B cell (primary cell): Measurements from ENCODE around the gene ABTB2. TPM values are rescaled to one million over a fixed set of nuclear protein-coding genes. Genes with fewer than 3 reads are reported as not detected.

Source experiments
- ATAC-seq: fragments of 200-7000 bp; cut with Tn5 transposase; one replicate; pipeline ENCODE4 v1.10.0; 2021; ENCODE audit warnings: low read depth, mild to moderate bottlenecking, moderate number of reproducible peaks, moderate library complexity
- CTCF ChIA-PET: fragments of 350-600 bp; sonication (Branson Sonifier 250); formaldehyde crosslinking; loops from one replicate; lab custom pipeline; 2021; ENCODE audit warnings: antibody characterized with exemption, inconsistent platforms; lab: Charles Lee
- POLR2A ChIA-PET: fragments of 350-600 bp; sonication (Branson Sonifier 250); formaldehyde crosslinking; loops from one replicate; lab custom pipeline; 2021; ENCODE audit warnings: antibody characterized with exemption; lab: Charles Lee
- DNase-seq: peaks from one replicate; pipeline ENCODE4 v3.0.0; 2013
- H2AFZ ChIP-seq: 2 replicates; pipeline ENCODE4 v1.6.1; 2012; ENCODE audit warnings: mild to moderate bottlenecking, low read depth, low read length; ENCODE audit not compliant: insufficient read depth, poor library complexity, severe bottlenecking
- H3K27ac ChIP-seq, 2 donors: 1 replicate in 1 of 2; 2 replicates in 1 of 2; pipeline ENCODE4 v1.5.1; 2012 to 2013; ENCODE audit warnings: low read length in 2 of 2, mild to moderate bottlenecking in 2 of 2, moderate library complexity in 1 of 2
- H3K27me3 ChIP-seq, 4 experiments: fragments of 200-600 bp in 1 of 4; sonication (generic) in 1 of 4; replicated peaks in 1 of 4; 1 replicate in 2 of 4; 2 replicates in 2 of 4; pipeline versions ENCODE4 v1.6.1 to v1.7.0; 2013 to 2016; ENCODE audit warnings: low read length in 3 of 4, mild to moderate bottlenecking in 2 of 4, mixed read lengths in 1 of 4, moderate library complexity in 1 of 4; ENCODE audit not compliant: insufficient read depth in 4 of 4, control insufficient read depth in 3 of 4; ENCODE audit errors: control extremely low read depth in 1 of 4
- H3K36me3 ChIP-seq, 2 experiments: replicated peaks in 1 of 2; 1 replicate in 1 of 2; 2 replicates in 1 of 2; pipeline versions ENCODE4 v1.6.1 to v1.7.1; 2013; ENCODE audit warnings: low read length in 1 of 2; ENCODE audit not compliant: insufficient read depth in 2 of 2, control insufficient read depth in 1 of 2; ENCODE audit errors: control extremely low read depth in 1 of 2, extremely low read depth in 1 of 2
- H3K4me1 ChIP-seq, 2 donors: fragments of 200-600 bp in 1 of 2; sonication (generic) in 1 of 2; 1 replicate in 1 of 2; 2 replicates in 1 of 2; pipeline versions ENCODE4 v1.5.1 to v1.6.1; 2013 to 2017; ENCODE audit warnings: low read length in 2 of 2; ENCODE audit not compliant: control insufficient read depth in 2 of 2, insufficient read depth in 2 of 2
- H3K4me2 ChIP-seq: replicated peaks from 2 replicates; pipeline ENCODE3; 2012; ENCODE audit warnings: mild to moderate bottlenecking, low read depth, low read length; ENCODE audit not compliant: poor library complexity, severe bottlenecking
- H3K4me3 ChIP-seq, 5 experiments: fragments of 200-600 bp in 1 of 5; sonication (generic) in 1 of 5; 1 replicate in 3 of 5; 2 replicates in 2 of 5; pipeline versions ENCODE4 v1.5.1 to v1.7.0; 2011 to 2016; ENCODE audit warnings: low read length in 4 of 5, mild to moderate bottlenecking in 4 of 5, low read depth in 2 of 5, control low read depth in 1 of 5, moderate library complexity in 1 of 5; ENCODE audit not compliant: insufficient read depth in 1 of 5; ENCODE audit errors: control extremely low read depth in 1 of 5, extremely low read depth in 1 of 5
- H3K79me2 ChIP-seq: fragments of 200-600 bp; sonication (generic); one replicate; pipeline ENCODE4 v1.6.0; 2016; ENCODE audit warnings: low read length; ENCODE audit not compliant: control insufficient read depth, insufficient read depth
- H3K9ac ChIP-seq: fragments of 200-600 bp; sonication (generic); 2 replicates; pipeline ENCODE4 v1.6.1; 2017; ENCODE audit warnings: mild to moderate bottlenecking, low read length, moderate library complexity
- H3K9me3 ChIP-seq, 3 donors: one replicate each; pipeline versions ENCODE4 v1.6.1 to v1.7.1; 2013; ENCODE audit warnings: low read length in 2 of 3; ENCODE audit not compliant: control insufficient read depth in 2 of 3, insufficient read depth in 1 of 3; ENCODE audit errors: control extremely low read depth in 1 of 3
- H4K20me1 ChIP-seq: 2 replicates; pipeline ENCODE4 v1.6.0; 2012; ENCODE audit warnings: mild to moderate bottlenecking, low read length; ENCODE audit not compliant: insufficient read depth, control insufficient read depth, poor library complexity, severe bottlenecking
- H3K27ac Mint-ChIP-seq: one replicate; pipeline ENCODE4 v1.8.0; 2021; ENCODE audit warnings: mixed read lengths
- H3K27me3 Mint-ChIP-seq: one replicate; pipeline ENCODE4 v1.8.0; 2021; ENCODE audit warnings: mixed read lengths
- H3K4me1 Mint-ChIP-seq: one replicate; pipeline ENCODE4 v1.8.0; 2021; ENCODE audit warnings: mixed read lengths
- H3K4me3 Mint-ChIP-seq: one replicate; pipeline ENCODE4 v1.8.0; 2021; ENCODE audit warnings: mixed read lengths
- H3K9me3 Mint-ChIP-seq: one replicate; pipeline ENCODE4 v1.8.0; 2022; ENCODE audit warnings: mixed read lengths; ENCODE audit not compliant: insufficient read depth
- EZH2 ChIP-seq: IDR thresholded peaks from 2 replicates; pipeline ENCODE4 v1.6.1; 2012; ENCODE audit warnings: borderline replicate concordance, low read depth, mild to moderate bottlenecking, moderate library complexity, low read length; ENCODE audit not compliant: insufficient read depth, poor library complexity, severe bottlenecking
- WGBS: methylation state at CpG from one replicate; pipeline ENCODE4 v1.1.5; 2013; ENCODE audit warnings: missing lambda C conversion rate; ENCODE audit not compliant: insufficient coverage; 5-methylcytosine and 5-hydroxymethylcytosine counted together
- intact Hi-C: fragments of 100-400 bp; cut with micrococcal nuclease; formaldehyde crosslinking; loops from one replicate; pipeline ENCODE4 v1.10.0; 2022
- polyA plus RNA-seq: library from polyadenylated mRNA; depleted of rRNA; stranded (reverse); fragments of >200 nt; gene quantifications from 2 replicates; pipeline ENCODE4 v1.2.3, GENCODE V29; 2012
- total RNA-seq, 2 donors: library from RNA; stranded (reverse); fragments of 120-200 nt in 1 of 2; gene quantifications; 1 replicate in 1 of 2; 2 replicates in 1 of 2; pipeline versions ENCODE4 v1.2.3 to v1.2.4, GENCODE V29; 2013 to 2022
- TF ChIP-seq, protein P1 (sequence below): fragments of 200-600 bp; IDR thresholded peaks from one replicate; pipeline ENCODE4 v1.8.0; 2022; ENCODE audit warnings: antibody characterized with exemption, mild to moderate bottlenecking

ABTB2 gene
- total and polyA plus RNA-seq, 2 donors (not counting 1 experiment from before 2014, with no cell fraction given), result 0.30 to 5.9 TPM

- no peaks in the 10 kb centered on the region for H4K20me1 ChIP-seq
- DNase-seq (no peak), ATAC-seq (no peak)
- H3K4me1 Mint-ChIP-seq, result peaks cover 17% of the 10 kb centered on the region
- intact Hi-C loops, result no loop called here
- no peak overlapping the region for H3K4me3 Mint-ChIP-seq
- H3K27ac Mint-ChIP-seq, result peak overlapping the region; percentile 59
- H3K79me2 ChIP-seq, result no peaks in the 10 kb centered on the region
- H3K4me1 ChIP-seq, result peaks cover 9 to 20% of the 10 kb centered on the region in 2 donors
- no peak for TF ChIP-seq EZH2
- ChIA-PET CTCF (interaction anchor here (1.9 kb wide), 1 partner anchor 9 kb away, joined by 4 read pairs; no protein-coding TSS in a partner anchor), POLR2A (no interaction called here)
- H2AFZ ChIP-seq, result no peak overlapping the region
- H3K27me3 ChIP-seq, result no peaks in the 10 kb centered on the region
- WGBS, result 62% methylated on average over 4 of the region's 5 CpGs
- peaks cover 0 to 94% of the 10 kb centered on the region in 2 experiments for H3K36me3 ChIP-seq
- no peak overlapping the region for H3K4me2 ChIP-seq
- no peak overlapping the region for H3K9ac ChIP-seq
- H3K9me3 ChIP-seq, result no peaks in the 10 kb centered on the region
- no peak overlapping the region for H3K4me3 ChIP-seq
- H3K27ac ChIP-seq, result peak overlapping the region; percentile 62 to 69
- no peaks in the 10 kb centered on the region for H3K9me3 Mint-ChIP-seq
- H3K27me3 Mint-ChIP-seq, result no peaks in the 10 kb centered on the region
Measured at GRCh38 chr11:34145073-34145472, 212.7 kb downstream of the ABTB2 start.

- ChIA-PET POLR2A (no interaction called here), CTCF (interaction anchor here (0.6 kb wide), 1 partner anchor 462 kb away, joined by 3 read pairs; no protein-coding TSS in a partner anchor)
- Histone ChIP-seq H3K4me2 (no peak overlapping the region), H3K9me3 (no peaks in the 10 kb centered on the region), H3K79me2 (no peaks in the 10 kb centered on the region), H3K36me3 (peaks cover 2 to 97% of the 10 kb centered on the region in 2 experiments), H3K9ac (no peak overlapping the region), H3K4me3 (no peak overlapping the region), H3K4me1 (peaks cover 9 to 20% of the 10 kb centered on the region in 2 donors), H3K27ac (no peak overlapping the region), H3K27me3 (no peaks in the 10 kb centered on the region), H2AFZ (no peak overlapping the region), H4K20me1 (no peaks in the 10 kb centered on the region)
- Mint-ChIP-seq H3K9me3 (no peaks in the 10 kb centered on the region), H3K27me3 (no peaks in the 10 kb centered on the region), H3K4me1 (peaks cover 17% of the 10 kb centered on the region), H3K4me3 (no peak overlapping the region), H3K27ac (no peak overlapping the region)
- intact Hi-C loops, result no loop called here
- DNase-seq (no peak), ATAC-seq (no peak)
- TF ChIP-seq EZH2, result no peak
- TF ChIP-seq, protein P1, sequence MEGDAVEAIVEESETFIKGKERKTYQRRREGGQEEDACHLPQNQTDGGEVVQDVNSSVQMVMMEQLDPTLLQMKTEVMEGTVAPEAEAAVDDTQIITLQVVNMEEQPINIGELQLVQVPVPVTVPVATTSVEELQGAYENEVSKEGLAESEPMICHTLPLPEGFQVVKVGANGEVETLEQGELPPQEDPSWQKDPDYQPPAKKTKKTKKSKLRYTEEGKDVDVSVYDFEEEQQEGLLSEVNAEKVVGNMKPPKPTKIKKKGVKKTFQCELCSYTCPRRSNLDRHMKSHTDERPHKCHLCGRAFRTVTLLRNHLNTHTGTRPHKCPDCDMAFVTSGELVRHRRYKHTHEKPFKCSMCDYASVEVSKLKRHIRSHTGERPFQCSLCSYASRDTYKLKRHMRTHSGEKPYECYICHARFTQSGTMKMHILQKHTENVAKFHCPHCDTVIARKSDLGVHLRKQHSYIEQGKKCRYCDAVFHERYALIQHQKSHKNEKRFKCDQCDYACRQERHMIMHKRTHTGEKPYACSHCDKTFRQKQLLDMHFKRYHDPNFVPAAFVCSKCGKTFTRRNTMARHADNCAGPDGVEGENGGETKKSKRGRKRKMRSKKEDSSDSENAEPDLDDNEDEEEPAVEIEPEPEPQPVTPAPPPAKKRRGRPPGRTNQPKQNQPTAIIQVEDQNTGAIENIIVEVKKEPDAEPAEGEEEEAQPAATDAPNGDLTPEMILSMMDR, result no peak
- 92% methylated on average over 1 of the region's 2 CpGs for WGBS
Measured at GRCh38 chr11:34143048-34143447, 214.8 kb downstream of the ABTB2 start.
